HepG2 (cell line): ENCODE data around the gene MSRB3. TPM values are rescaled to one million over a fixed set of nuclear protein-coding genes. Genes with fewer than 3 reads are reported as not detected.

Experiments used
- ATAD3A ChIP-seq: sonication (generic); formaldehyde crosslinking; IDR thresholded peaks from 2 replicates; pipeline ENCODE4 v1.4.0; 2020; ENCODE audit warnings: missing genetic modification reagents
- ATF7 ChIP-seq, 2 experiments: fragments of 450-650 bp in 1 of 2; sonication (generic) in 1 of 2; formaldehyde crosslinking in 1 of 2; IDR thresholded peaks; 2 replicates each; pipeline versions ENCODE4 v1.4.0 to v1.6.1; 2016 to 2020; ENCODE audit warnings: antibody characterized with exemption in 1 of 2, mild to moderate bottlenecking in 1 of 2, missing genetic modification reagents in 1 of 2
- GLMP ChIP-seq: sonication (generic); formaldehyde crosslinking; IDR thresholded peaks from 2 replicates; pipeline ENCODE4 v1.9.0; 2021; ENCODE audit warnings: missing genetic modification reagents, mild to moderate bottlenecking, borderline replicate concordance
- IKZF5 ChIP-seq: IDR thresholded peaks from 2 replicates; pipeline ENCODE4 v1.6.1; 2018; ENCODE audit warnings: missing genetic modification reagents, mild to moderate bottlenecking, missing compliant biosample characterization
- PHF5A ChIP-seq: IDR thresholded peaks from one replicate; pipeline ENCODE4 v1.6.1; 2018; ENCODE audit warnings: low read depth, missing genetic modification reagents; ENCODE audit not compliant: unreplicated experiment
- RFX3 ChIP-seq: IDR thresholded peaks from 2 replicates; pipeline ENCODE4 v1.6.1; 2016; ENCODE audit warnings: missing biosample characterization, missing genetic modification reagents
- SMARCC2 ChIP-seq: fragments of 450-650 bp; IDR thresholded peaks from 2 replicates; pipeline ENCODE4 v1.6.1; 2017; ENCODE audit warnings: antibody characterized with exemption, mild to moderate bottlenecking
- TCF7 ChIP-seq: sonication (generic); IDR thresholded peaks from 2 replicates; pipeline ENCODE4 v1.6.1; 2016; ENCODE audit warnings: antibody characterized with exemption, low read depth
- TFDP2 ChIP-seq: sonication (generic); formaldehyde crosslinking; IDR thresholded peaks from 2 replicates; pipeline ENCODE4 v1.4.0; 2020; ENCODE audit warnings: missing genetic modification reagents
- XBP1 ChIP-seq: sonication (generic); formaldehyde crosslinking; IDR thresholded peaks from 2 replicates; pipeline ENCODE4 v1.5.0; 2020; ENCODE audit warnings: missing genetic modification reagents
- ZMYM2 ChIP-seq: sonication (generic); formaldehyde crosslinking; IDR thresholded peaks from 2 replicates; pipeline ENCODE4 v1.8.0; 2022; ENCODE audit warnings: mild to moderate bottlenecking, missing genetic modification reagents
- ZNF124 ChIP-seq: sonication (generic); formaldehyde crosslinking; IDR thresholded peaks from 2 replicates; pipeline ENCODE4 v1.4.0; 2020; ENCODE audit warnings: missing genetic modification reagents
- ZNF251 ChIP-seq: sonication (generic); formaldehyde crosslinking; IDR thresholded peaks from 2 replicates; pipeline ENCODE4 v1.9.0; 2021; ENCODE audit warnings: mild to moderate bottlenecking, missing genetic modification reagents
- ZNF260 ChIP-seq: sonication (generic); formaldehyde crosslinking; IDR thresholded peaks from 2 replicates; pipeline ENCODE4 v1.4.0; 2020; ENCODE audit warnings: missing genetic modification reagents, low read depth, mild to moderate bottlenecking, borderline replicate concordance
- ZNF547 ChIP-seq: sonication (generic); formaldehyde crosslinking; IDR thresholded peaks from 2 replicates; pipeline ENCODE4 v1.5.1; 2020; ENCODE audit warnings: mild to moderate bottlenecking, missing genetic modification reagents
- ZNF704 ChIP-seq: sonication (generic); formaldehyde crosslinking; IDR thresholded peaks from 2 replicates; pipeline ENCODE4 v1.8.1; 2023; ENCODE audit warnings: mild to moderate bottlenecking, inconsistent platforms, moderate library complexity, missing genetic modification reagents, borderline replicate concordance
- ZNF878 ChIP-seq: sonication (generic); formaldehyde crosslinking; IDR thresholded peaks from 2 replicates; pipeline ENCODE4 v1.8.1; 2023; ENCODE audit warnings: mild to moderate bottlenecking, missing genetic modification reagents, moderate library complexity
- polyA plus RNA-seq, 8 experiments: library from polyadenylated mRNA; depleted of rRNA in 3 of 8; stranded (reverse) in 7 of 8; unstranded in 1 of 8; fragments of >200 nt; fragmentation: Illumina TruSeq in 4 of 8; extraction: Trizol in 4 of 8; gene quantifications; 2 replicates each; pipeline versions ENCODE4 v1.2.1 to v1.2.3, GENCODE V29; 2011 to 2016; ENCODE audit warnings: low read depth in 4 of 8, missing spikeins in 1 of 8, mixed read lengths in 1 of 8; ENCODE audit not compliant: insufficient read depth in 1 of 8
- total RNA-seq, 5 experiments: library from RNA; depleted of rRNA; stranded (reverse); fragments of >200 nt; fragmentation: Illumina TruSeq; extraction: Trizol; gene quantifications; 2 replicates each; pipeline ENCODE4 v1.2.3, GENCODE V29; 2016; ENCODE audit warnings: low read depth in 1 of 5
- TF ChIP-seq, protein P1 (sequence below): sonication (generic); formaldehyde crosslinking; IDR thresholded peaks from 2 replicates; pipeline ENCODE4 v1.8.0; 2023; ENCODE audit warnings: mild to moderate bottlenecking, missing genetic modification reagents
- TF ChIP-seq, protein P2 (sequence below): sonication (generic); formaldehyde crosslinking; IDR thresholded peaks from 2 replicates; pipeline ENCODE4 v1.4.0; 2020; ENCODE audit warnings: missing genetic modification reagents

The MSRB3 gene
- total and polyA plus RNA-seq, 2 of the 13 experiments (the other 11 are each of a cell fraction or from before 2014, with no cell fraction given): 1.5 to 1.9 TPM

GRCh38 chr12:65327207-65328076 lies 49.0 kb downstream of the MSRB3 start (continued):
- TF ChIP-seq ZMYM2 (CRISPR knock-in tag) (no peak), ZNF251 (CRISPR knock-in tag) (no peak), ZNF547 (CRISPR knock-in tag) (no peak), SMARCC2 (no peak), ZNF704 (CRISPR knock-in tag) (no peak), GLMP (CRISPR knock-in tag) (no peak), IKZF5 (peak; percentile 67; the same call in 1 of the 2 replicates), ATF7 (IDR thresholded peaks at IDR 0.05) (peak; percentile 63), ATF7 (CRISPR knock-in tag; IDR thresholded peaks at IDR 0.05) (no peak), ATAD3A (CRISPR knock-in tag) (no peak), ZNF124 (CRISPR knock-in tag) (peak; percentile 88), TFDP2 (CRISPR knock-in tag) (0 out of 2 replicates have a peak, but pooled peaks have one; percentile 33), TCF7 (0 out of 2 replicates have a peak, but pooled peaks have one; percentile 14), RFX3 (CRISPR knock-in tag) (peak; percentile 33; the same call in 1 of the 2 replicates), XBP1 (no peak), ZNF878 (CRISPR knock-in tag) (0 out of 2 replicates have a peak, but pooled peaks have one; percentile 50), ZNF260 (CRISPR knock-in tag) (no peak), PHF5A (CRISPR knock-in tag) (no peak)
- TF ChIP-seq, protein P1, sequence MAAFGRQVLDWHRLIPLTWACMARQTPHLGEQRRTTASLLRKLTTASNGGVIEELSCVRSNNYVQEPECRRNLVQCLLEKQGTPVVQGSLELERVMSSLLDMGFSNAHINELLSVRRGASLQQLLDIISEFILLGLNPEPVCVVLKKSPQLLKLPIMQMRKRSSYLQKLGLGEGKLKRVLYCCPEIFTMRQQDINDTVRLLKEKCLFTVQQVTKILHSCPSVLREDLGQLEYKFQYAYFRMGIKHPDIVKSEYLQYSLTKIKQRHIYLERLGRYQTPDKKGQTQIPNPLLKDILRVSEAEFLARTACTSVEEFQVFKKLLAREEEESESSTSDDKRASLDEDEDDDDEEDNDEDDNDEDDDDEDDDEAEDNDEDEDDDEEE (CRISPR knock-in tag): no peak
- TF ChIP-seq, protein P2, sequence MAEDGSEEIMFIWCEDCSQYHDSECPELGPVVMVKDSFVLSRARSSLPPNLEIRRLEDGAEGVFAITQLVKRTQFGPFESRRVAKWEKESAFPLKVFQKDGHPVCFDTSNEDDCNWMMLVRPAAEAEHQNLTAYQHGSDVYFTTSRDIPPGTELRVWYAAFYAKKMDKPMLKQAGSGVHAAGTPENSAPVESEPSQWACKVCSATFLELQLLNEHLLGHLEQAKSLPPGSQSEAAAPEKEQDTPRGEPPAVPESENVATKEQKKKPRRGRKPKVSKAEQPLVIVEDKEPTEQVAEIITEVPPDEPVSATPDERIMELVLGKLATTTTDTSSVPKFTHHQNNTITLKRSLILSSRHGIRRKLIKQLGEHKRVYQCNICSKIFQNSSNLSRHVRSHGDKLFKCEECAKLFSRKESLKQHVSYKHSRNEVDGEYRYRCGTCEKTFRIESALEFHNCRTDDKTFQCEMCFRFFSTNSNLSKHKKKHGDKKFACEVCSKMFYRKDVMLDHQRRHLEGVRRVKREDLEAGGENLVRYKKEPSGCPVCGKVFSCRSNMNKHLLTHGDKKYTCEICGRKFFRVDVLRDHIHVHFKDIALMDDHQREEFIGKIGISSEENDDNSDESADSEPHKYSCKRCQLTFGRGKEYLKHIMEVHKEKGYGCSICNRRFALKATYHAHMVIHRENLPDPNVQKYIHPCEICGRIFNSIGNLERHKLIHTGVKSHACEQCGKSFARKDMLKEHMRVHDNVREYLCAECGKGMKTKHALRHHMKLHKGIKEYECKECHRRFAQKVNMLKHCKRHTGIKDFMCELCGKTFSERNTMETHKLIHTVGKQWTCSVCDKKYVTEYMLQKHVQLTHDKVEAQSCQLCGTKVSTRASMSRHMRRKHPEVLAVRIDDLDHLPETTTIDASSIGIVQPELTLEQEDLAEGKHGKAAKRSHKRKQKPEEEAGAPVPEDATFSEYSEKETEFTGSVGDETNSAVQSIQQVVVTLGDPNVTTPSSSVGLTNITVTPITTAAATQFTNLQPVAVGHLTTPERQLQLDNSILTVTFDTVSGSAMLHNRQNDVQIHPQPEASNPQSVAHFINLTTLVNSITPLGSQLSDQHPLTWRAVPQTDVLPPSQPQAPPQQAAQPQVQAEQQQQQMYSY (CRISPR knock-in tag): no peak
